Cardiac muscle cell (in vitro differentiated cells and primary cell): ENCODE results near the gene C1orf232. TPM values are rescaled to one million over a fixed set of nuclear protein-coding genes. Genes with fewer than 3 reads are reported as not detected.

Experiments used
- DNase-seq, 2 donors: peaks; one replicate each; pipeline versions ENCODE4 v3.0.0 to v3.0.0-alpha.2; 2010 to 2017; ENCODE audit warnings: low read depth in 1 of 2, low spot score in 1 of 2
- H3K27ac ChIP-seq: fragments of 200-600 bp; sonication (generic); 2 replicates; pipeline ENCODE4 v1.5.1; 2016
- H3K27me3 ChIP-seq: fragments of 200-600 bp; sonication (generic); 2 replicates; pipeline ENCODE4 v1.6.0; 2016; ENCODE audit warnings: control low read depth
- H3K36me3 ChIP-seq: fragments of 200-600 bp; sonication (generic); 2 replicates; pipeline ENCODE4 v1.5.1; 2016; ENCODE audit warnings: control low read depth
- H3K4me1 ChIP-seq: fragments of 200-600 bp; sonication (generic); 2 replicates; pipeline ENCODE4 v1.8.1; 2017; ENCODE audit warnings: low read depth, mild to moderate bottlenecking, mixed run types
- H3K4me3 ChIP-seq: fragments of 200-600 bp; sonication (generic); 2 replicates; pipeline ENCODE4 v1.5.1; 2016; ENCODE audit warnings: mild to moderate bottlenecking
- H3K9me3 ChIP-seq: fragments of 200-600 bp; sonication (generic); 2 replicates; pipeline ENCODE4 v1.5.1; 2017; ENCODE audit warnings: low read depth, mild to moderate bottlenecking, control low read depth
- CTCF ChIP-seq: IDR thresholded peaks from 2 replicates; pipeline ENCODE4 v1.5.1; 2012; ENCODE audit warnings: low read depth, mild to moderate bottlenecking, low read length
- polyA plus RNA-seq: library from polyadenylated mRNA; unstranded; fragments of >200 nt; fragmentation: Nextera tagmentation; extraction: Ambion mirVana; gene quantifications from 2 replicates; pipeline ENCODE4 v1.2.1, GENCODE V29; 2016
- total RNA-seq: library from RNA; depleted of rRNA; stranded (reverse); fragments of >200 nt; gene quantifications from 2 replicates; pipeline ENCODE4 v1.2.3, GENCODE V29; 2016

C1orf232 gene
- total and polyA plus RNA-seq, 2 experiments from 2014 or later: not detected

GRCh38 chr1:26180010-26180506 lies 11.3 kb upstream of the C1orf232 start:
- no peak for DNase-seq
- TF ChIP-seq CTCF: no peak
- Histone ChIP-seq H3K4me1 (peaks cover 7% of the 10 kb centered on the region), H3K27me3 (no peaks in the 10 kb centered on the region), H3K4me3 (no peak overlapping the region), H3K27ac (no peak overlapping the region), H3K9me3 (no peaks in the 10 kb centered on the region), H3K36me3 (no peaks in the 10 kb centered on the region)

GRCh38 chr1:26177182-26177684 lies 8.5 kb upstream of the C1orf232 start, which contains the start of gene CNKSR1:
TSS of gene CNKSR1 (plus strand) at chr1:26177491. CDS start at chr1:26177548, 57 bp downstream.
- no peak within 1 kb of the TSS for H3K4me3 ChIP-seq
- H3K27ac ChIP-seq: no peak within 1 kb of the TSS
- H3K4me1 ChIP-seq: peaks cover 7% of the 10 kb centered on the region
- TF ChIP-seq CTCF: no peak
- H3K36me3 ChIP-seq: no peaks in the 10 kb centered on the region
- no peaks in the 10 kb centered on the region for H3K27me3 ChIP-seq
- no peaks in the 10 kb centered on the region for H3K9me3 ChIP-seq
- peak in 1 of 2 donors; percentile 49 for DNase-seq

- Histone ChIP-seq H3K4me3 (no peak overlapping the region), H3K4me1 (peaks cover 12% of the 10 kb centered on the region), H3K36me3 (no peaks in the 10 kb centered on the region), H3K9me3 (no peaks in the 10 kb centered on the region), H3K27me3 (no peaks in the 10 kb centered on the region), H3K27ac (no peak overlapping the region)
- no peak for DNase-seq
- TF ChIP-seq CTCF: no peak
Measured at GRCh38 chr1:26175346-26175745, 6.6 kb upstream of the C1orf232 start.

- no peak for TF ChIP-seq CTCF
- no peak within 1 kb of the TSS for H3K4me3 ChIP-seq
Measured at GRCh38 chr1:26171084-26172072, 2.6 kb upstream of the C1orf232 start, which contains the start of gene ZNF593OS. TSS of gene ZNF593OS (minus strand) at chr1:26171832. CDS start at chr1:26171661, 171 bp downstream.

GRCh38 chr1:26170472-26170821 lies 1.7 kb upstream of the C1orf232 start:
- no peak overlapping the region for H3K27ac ChIP-seq
- no peaks in the 10 kb centered on the region for H3K36me3 ChIP-seq
- H3K9me3 ChIP-seq: no peaks in the 10 kb centered on the region
- no peaks in the 10 kb centered on the region for H3K27me3 ChIP-seq
- peak overlapping the region; percentile 85 for H3K4me3 ChIP-seq
- no peak for DNase-seq
- H3K4me1 ChIP-seq: peaks cover 9% of the 10 kb centered on the region
- no peak for TF ChIP-seq CTCF

More at GRCh38 chr1:26171084-26172072, 2.6 kb upstream of the C1orf232 start, which contains the start of gene ZNF593OS:
- Histone ChIP-seq H3K27ac (no peak within 1 kb of the TSS), H3K4me1 (peaks cover 9% of the 10 kb centered on the region), H3K27me3 (no peaks in the 10 kb centered on the region), H3K36me3 (no peaks in the 10 kb centered on the region), H3K9me3 (no peaks in the 10 kb centered on the region)
- no peak for DNase-seq
